Stimulated activated CD4-positive, alpha-beta T cell treated with anti-CD3 and anti-CD28 coated beads, Interleukin-4, amount 100 ng/mL, for 48 hours (primary cell): ENCODE measurements around the gene PDGFRB.

Source experiments
- DNase-seq, 2 donors: peaks; one replicate each; pipeline ENCODE4 v3.0.0-alpha.2; 2020; ENCODE audit warnings: low read depth in 2 of 2

The PDGFRB gene

DNA sequence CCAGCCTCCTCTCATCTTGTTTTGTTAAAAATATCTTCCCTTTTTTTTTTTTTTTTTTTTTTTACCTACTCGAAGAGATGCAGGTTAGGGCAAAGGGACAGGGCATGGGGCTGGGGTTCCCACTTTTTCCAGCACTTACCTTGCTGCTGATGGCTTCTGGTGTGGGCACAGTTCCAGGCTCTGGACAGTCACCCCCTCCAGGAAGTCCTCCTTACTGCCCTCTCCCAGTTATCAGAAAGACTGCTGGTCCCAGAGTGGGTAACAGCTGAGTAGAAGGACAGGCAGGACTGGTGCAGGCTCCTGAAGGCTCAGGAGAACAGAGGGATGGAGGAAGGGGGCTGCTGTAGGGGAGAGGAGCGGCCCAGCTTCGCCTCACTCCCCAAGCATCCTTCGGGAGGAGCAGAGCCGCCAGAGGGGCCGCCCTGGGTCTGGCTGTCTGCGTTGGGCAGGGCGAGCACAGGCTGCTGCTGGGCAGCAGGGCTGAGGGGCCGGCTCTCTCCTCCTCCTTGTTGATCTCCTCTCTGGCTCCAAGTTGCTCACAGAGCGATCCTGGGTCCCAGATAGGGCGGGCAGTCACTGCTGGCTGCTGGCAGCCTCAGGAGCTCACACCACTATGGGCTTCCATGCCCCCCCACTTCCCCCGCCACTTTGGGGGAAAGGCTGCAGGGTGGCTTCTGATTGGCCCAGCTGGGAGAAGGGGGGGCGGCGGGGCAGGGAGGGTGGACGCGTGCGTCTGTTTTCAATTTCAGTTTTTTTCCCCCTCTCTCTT, at the start of gene PDGFRB:
Gene PDGFRB (minus strand): TSS at position 588 of the 769 bp plus-strand sequence. CDS start 18,798 bp downstream, outside the sequence.
- DNase-seq, result peak in 1 of 2 donors; percentile 5

DNA sequence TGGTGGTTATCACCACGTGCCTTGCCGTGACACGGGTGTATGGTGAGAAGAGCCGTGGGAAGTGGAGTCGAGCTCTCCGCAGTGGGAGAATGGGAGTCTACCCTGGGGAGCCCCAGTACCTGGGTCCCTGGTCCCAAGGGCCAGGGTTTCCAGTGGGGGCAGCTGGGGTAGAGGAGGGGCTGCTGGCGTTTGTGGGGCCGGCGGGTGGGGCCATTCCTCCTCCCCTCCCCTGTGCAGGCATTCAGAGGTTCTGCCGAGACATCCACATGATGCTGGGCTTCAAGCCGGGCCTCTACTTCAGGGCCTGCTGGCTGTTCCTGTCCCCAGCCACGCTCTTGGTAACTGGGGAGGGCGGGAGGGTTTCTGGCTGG, 48.9 kb upstream of the PDGFRB start:
- no peak for DNase-seq

DNA sequence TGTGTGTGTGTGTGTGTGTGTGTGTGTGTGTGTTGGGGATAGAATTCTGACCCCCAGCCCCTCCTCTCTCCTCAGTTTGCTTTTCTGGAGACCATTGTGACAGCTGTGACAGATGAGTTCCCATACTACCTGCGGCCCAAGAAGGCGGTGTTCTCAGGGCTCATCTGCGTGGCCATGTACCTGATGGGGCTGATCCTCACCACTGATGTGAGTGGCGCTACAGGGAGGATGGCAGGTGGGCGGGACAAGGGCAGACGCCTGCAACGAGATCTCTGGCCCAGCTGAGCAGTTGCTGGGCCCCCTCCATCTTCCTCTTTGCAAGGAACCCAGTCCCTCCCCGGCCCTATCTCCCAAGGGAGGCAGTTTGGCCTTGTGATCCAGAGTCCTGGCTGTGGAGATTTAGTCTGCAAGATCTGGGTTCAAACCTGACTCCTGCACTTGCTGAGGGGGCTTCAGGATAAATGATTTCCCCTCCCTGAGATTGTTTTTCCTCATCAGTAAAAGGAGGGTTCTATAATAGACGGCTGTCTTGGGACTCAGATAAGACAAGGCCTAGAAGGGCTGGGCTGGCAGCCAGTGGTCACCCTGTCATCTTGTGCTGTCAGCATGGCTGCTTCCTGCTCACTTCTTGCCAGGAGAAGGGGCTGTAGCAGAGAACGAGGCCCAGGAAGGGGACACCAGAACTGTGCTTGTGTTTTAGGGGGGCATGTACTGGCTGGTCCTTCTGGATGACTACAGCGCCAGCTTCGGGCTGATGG, 48.4 kb upstream of the PDGFRB start:
- DNase-seq, result no peak

DNA sequence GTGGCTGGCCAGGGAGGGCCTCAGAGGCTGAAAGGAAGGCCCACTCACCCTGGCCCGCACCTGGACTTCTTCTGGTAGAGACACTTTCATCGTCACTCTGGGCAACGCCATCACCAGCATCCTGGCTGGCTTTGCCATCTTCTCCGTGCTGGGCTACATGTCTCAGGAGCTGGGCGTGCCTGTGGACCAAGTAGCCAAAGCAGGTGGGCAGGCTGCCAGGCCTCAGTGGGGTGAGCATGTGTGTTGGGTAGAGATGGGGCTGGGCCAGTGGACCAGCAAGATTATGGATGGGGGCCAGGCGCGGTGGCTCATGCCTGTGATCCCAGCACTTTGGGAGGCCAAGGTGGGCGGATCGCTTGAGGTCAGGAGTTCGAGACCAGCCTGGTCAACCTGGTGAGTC, 46.9 kb upstream of the PDGFRB start:
- no peak for DNase-seq

DNA sequence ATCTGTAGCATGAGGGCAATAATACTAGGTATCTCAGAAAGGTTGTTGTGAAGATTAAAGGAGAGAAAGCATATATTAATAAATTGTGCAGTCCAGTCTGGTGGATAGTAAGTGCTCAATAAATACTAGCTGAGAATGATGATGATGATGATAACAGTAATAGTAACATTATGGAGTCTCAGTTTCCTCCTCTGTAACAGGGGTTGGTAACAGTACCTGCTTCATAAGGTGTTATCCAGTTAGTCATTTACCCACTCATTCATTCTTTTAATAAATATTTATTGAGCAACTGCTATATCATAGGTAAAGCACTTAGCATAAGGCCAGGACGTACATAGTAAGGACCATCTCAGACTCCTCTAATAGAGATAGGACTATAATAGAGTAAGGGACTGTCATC, 41.8 kb upstream of the PDGFRB start:
- no peak for DNase-seq

DNA sequence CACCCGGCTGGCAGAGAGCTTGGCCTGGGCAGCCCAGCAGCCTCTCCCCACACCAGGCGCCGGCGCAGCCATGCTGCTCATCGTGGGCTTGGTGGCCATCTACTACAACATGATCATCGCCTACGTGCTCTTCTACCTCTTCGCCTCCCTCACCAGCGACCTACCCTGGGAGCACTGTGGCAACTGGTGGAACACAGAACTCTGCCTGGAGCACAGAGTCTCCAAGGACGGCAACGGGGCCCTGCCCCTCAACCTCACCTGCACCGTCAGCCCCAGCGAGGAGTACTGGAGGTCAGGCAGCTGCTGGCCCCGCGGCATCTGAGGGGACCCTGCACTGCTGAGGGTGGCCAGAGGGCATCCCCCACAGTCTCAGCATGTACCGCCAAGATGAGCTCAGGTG, 41.3 kb upstream of the PDGFRB start:
- DNase-seq, result no peak

DNA sequence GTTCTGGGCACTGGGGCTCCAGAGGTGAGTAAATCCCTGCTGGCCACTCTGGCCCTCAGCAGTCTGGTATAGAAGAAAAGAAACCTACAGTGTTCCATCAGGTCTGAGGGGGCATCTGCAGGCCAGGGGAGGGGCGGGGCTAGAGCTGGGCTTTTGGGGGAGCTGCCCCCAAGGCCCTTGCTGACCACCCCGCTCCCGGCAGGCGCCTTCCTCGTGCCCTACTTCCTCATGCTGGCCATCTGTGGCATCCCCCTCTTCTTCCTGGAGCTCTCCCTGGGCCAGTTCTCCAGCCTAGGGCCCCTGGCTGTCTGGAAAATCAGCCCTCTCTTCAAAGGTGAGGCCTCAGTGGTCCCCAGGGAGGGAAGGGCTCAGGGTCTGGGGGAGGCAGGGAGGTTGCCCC, 40.9 kb upstream of the PDGFRB start:
- no peak for DNase-seq

DNA sequence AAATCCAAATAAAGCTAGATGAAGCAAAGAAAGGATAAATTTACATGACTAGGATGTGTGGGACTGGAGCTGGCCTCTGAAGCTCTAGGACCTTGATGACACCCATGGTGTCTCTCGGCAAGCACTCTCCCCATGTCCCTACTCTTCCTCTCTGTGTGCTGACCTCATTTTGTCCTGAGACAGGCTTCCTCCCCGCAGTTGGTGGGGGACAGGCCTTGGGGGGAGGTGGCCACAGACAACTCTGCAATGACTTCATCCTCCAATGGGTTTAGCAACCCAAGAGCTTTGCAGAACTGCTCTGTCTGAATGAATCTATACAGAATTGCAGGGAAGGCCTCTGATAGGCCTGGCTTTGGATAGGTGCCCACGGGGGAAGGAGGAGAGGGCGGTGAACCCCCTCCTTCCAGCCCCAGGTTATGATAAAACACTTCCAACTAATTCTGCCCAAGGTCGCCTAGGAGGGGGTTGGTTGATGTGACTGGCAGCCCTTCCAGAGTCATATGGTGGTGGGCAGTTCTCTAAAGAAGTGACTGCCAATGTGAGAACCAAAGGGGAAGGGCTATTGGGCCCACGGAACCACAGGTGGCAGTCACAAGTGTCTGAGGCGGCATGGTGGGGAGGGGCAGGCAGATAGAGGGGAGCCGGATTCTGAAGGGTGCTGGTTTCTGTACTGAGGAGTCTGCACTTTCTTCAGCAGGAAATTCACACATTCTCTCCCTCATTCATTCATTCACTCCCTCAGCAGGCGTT, 40.3 kb upstream of the PDGFRB start:
- DNase-seq, result no peak

DNA sequence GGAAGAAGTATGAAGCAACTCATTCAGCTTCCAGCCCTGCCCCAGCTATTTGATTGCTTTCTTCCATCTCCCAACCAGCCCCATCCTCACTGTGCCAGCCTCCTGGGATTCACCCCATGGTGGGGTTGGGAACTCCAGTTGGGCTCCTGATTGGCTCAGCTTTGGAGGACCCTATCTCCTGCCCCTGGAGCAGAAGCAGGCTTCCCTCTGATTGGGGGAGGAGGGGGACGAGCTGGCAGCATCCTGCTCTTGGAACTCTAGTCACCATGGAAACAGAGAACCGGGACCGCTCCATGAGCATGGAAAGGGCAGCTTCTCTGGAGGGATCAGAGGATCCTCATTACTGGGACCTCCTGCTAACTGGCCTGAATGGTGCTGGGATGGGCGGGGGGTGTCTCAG, 36.8 kb upstream of the PDGFRB start:
- DNase-seq, result no peak

DNA sequence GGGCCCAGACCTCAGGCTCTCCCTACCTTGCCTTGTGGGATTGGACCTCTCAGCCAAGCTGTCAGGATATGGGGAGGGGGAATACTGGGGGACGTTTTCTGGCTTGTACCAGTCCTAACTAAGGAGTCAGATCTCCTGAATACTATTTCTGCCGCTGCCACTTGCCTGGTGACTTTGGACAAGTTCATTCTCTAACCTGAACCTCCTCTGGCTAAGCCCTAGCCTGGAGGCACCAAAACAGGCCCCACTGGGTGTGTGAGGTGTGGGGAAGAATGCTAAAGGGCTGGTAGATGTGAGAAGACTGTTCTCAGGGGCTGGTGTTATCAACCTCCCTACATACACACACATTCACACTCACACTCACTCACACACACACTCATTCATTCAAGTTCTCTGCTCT, 35.3 kb upstream of the PDGFRB start:
- no peak for DNase-seq

DNA sequence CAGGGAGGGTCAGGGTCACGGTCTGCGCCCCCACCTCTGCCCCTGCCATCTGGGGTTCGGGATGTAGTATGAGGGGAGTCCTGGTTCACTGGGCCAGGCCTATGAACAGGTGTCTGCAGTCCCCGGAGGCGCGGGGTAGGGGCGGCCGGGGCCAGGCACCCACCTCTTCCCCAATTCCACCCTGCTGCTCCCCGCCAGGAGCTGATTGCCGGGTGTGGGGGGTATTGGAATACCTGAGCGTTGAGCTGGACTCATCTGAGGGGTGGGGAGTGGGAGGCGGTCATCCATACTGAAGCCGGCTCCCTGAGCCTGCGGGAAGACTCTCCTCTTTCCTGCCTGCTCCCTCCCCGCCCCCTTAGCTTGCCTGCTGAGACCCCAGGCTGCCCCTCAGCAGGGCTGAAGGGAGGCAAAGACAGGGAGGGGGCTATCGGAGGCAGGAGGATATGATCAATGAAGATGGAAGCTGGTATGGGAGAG, 34.9 kb upstream of the PDGFRB start:
- no peak for DNase-seq

DNA sequence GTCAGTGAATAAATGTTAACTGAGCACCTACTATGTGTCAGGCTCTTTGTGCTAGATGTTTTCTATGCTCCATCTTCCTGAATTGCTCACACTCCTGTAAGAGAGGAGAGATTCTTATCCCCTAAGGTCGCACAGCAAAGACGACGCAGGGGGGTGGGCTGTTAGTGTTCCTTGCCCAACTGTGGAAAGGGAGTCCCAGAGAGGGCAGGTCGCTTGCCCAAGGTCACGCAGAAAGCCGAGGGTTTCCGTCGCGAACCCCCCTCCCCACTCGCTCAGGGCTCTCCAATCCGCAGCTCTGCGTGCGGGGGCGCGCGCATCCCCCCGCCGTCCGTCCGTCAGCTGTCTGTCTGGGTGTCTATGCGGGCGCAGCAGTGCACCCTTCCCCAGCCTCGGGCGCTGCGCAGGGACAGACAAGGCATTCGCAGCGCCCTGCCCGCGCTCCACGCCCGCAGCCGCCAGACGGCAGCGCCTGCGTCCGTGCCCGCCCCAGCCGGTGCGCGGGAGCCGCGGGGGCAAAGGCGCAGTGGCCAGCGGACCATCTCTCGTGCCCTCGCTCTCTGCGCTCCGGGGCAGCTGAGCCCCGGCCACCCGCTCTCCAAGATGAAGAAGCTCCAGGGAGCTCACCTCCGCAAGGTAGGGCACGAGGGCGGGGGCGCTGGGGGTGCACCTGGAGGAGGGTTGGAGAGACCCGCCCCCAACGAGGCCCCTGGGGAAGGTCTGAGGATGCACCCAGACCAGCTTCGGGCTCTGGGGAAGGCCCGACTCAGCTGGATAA, 34.3 kb upstream of the PDGFRB start, which contains the start of gene SLC6A7:
Gene SLC6A7 (plus strand): TSS at position 335 of the 775 bp plus-strand sequence. CDS start 266 bp downstream, at position 601.
- no peak for DNase-seq

DNA sequence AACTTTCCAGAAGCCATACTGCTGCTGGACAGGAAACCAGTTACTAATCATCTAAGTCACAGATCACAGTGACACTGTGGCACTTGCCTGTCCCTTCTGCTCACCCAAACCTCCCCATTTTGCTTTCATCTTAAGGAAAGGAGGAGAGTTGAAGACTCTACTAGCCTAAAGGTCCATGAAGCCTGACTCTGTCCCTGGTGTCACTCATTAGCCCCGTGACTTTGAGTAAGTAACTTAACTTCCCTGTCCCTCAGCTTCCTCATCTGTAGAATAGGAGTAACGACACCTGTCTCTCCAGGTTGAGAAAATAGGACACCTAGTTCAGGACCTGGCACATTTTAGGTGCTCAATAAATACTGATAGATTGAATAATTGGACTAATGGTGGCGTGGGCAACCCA, 33.7 kb upstream of the PDGFRB start:
- no peak for DNase-seq

DNA sequence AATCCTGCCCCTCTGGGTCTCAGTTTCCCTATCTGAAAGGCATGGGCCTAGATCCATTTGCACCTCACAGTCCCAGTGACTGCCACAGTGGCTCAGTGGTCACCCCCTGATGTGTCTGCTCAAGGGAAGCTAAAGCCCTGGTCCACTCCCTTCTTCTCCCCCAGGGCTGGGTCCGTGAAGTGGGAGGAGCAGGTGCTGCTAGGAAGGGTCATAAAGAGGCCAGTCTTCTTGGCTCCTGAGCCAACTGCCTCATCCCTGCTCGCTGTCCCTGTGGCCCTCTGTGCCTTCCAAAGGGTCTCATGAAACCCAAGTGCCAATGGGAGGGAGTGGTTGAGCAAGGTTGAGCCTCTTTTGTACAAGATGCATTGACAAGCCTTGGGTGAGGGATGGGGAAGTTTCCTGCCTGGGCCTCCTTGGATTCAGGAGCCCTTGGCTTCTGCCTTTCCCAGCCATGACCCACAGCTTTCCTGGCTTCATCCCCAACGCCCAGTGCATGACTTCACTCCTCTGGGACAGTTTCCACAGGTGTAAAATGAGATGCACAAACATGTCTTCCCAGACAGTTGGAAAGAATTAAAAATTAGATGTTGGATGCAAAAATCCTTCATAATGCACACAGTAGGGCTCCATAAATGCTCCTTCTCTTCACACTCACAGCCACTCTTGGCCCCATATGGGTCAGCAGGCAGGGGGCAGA, 32.6 kb upstream of the PDGFRB start:
- DNase-seq, result no peak

DNA sequence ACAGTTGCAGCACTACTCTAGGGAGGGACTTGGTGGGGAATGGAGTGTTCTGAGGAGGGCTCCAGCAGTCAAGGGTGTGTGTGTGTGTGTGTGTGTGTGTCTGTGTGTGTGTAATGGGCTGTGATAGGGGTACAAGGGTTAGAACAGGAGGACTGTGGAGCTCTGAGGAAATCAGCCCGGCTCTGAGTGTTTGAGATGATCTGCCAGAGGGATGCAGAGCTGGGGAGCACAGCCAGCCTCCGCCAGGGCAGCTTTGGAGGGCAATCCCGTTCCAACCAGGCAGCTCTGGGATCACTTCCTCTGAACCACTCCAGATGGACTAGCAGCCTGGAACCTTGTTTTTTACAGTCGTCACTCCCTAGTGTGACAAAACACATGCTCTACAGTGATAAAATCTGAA, 31.3 kb upstream of the PDGFRB start:
- no peak for DNase-seq

DNA sequence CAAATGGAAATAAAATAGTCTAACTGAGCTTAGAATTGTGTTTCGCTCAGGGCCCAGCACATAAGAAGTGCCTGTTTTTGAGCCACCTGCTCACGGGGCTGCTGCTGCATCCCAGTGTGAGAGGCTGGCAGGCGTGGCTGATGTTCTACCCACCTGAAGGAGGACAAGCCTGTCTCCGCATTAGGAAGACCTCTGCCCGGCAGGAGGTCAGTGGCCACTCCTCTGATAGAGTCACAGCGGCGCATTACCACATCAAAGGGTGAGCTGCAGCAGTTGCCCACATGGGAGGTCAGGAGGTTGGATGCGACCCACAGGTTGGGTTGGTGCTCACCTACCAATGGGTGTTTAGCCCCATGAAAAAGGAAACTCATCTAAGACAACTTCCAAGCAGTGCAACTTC, 30.5 kb upstream of the PDGFRB start:
- no peak for DNase-seq

DNA sequence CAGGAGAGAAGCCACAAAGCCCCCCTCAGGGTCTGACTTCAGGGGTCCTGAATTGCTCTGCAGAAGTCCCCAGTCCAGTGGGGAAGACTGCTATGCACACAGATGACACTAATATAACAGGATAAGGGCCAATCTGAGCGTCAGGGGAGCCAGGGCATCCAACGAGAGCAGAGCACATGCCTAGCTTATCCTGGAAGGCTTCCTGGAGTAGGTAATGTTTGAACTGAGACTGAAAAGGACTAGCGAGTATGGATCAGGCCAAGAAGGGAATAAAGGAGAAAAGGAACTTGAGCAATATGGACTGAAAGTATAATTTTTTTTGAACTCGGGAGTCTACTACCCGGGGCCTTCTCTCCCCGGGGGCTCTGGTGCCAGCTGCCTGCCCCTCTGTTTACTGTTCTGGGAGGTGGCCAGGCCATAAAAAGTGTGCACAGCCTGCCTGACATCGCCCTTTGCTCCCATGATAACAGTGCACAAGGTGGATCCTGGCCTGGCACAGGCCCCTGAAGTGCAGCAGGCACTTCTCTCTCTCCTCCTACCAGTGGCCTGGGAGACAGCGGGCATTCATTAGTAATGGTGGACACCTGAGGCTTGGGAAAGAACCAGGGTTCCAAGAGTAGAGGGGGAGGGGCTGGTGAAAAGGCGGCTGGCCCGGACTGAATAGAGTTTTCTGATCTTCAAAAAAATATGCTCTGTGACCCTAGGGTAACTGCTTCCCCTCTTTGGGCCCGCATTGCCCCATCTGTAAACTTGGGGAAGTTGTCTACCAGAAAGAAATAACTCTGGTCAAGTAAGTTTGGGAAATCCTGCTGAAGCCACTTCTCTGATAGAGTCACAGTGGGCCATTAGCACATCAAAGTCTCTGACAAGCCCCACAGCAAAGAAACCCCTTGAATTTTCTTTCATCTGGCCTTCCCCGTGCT, 29.6 kb upstream of the PDGFRB start:
- DNase-seq, result no peak

DNA sequence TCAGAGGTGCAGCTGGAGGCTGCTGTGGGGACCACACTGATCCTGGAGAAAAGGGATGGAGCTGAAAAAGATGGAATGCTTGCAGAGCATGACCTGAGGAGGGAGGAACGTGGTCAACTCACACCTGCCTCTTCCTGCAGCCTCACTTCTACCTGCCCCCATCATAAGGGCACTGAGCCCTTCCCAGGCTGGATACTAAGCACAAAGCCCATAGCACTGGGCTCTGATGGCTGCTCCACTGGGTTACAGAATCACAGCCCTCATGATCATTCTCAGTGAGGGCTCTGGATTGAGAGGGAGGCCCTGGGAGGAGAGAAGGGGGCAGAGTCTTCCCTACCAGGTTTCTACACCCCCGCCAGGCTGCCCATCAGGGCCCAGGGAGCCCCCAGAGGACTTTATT, 28.4 kb upstream of the PDGFRB start:
- no peak for DNase-seq

DNA sequence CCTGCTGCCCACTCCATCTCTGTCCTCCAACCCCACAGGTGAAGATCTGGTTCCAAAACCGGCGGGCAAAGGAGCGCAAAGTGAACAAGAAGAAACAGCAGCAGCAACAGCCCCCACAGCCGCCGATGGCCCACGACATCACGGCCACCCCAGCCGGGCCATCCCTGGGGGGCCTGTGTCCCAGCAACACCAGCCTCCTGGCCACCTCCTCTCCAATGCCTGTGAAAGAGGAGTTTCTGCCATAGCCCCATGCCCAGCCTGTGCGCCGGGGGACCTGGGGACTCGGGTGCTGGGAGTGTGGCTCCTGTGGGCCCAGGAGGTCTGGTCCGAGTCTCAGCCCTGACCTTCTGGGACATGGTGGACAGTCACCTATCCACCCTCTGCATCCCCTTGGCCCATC, 27.8 kb upstream of the PDGFRB start:
- no peak for DNase-seq

DNA sequence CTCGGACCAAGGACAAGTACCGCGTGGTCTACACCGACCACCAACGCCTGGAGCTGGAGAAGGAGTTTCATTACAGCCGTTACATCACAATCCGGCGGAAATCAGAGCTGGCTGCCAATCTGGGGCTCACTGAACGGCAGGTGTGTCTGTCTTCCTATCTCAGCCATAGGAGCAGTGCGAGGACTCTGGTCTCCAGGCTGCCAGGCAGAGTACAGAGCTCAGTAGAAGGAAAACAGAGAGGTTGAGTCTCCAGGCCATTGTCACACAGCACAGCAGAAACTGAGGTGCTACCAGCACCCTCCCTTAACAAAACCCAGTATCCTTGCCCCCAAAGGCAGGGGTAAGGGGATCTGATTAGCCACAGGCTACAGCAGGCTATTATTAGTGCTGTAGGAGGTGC, 27.1 kb upstream of the PDGFRB start:
- DNase-seq, result no peak
